GF-D8 (cell line): Measurements from ENCODE around the gene BNC2.

Experiments
- DNase-seq: peaks from one replicate; lab custom pipeline; 2025; lab: John Stamatoyannopoulos, UW

Gene BNC2

DNA sequence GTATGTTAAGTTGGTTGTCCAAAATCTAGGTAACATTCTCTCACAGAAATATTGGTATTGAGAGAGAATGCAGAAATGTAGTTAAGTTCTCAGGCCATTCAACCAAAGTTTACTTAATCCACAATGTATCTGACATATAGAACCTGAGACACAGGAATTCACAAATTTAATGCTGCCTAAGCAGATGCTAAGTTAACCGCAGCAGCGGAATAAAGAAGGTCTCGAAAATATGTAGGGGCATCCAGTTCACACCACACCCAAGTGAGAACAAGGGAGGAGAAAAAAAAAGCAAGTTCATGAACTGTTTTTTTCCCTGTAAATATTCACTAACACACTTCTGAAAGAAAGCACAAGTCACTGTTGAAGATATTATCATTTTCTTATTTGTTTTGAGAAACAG is 194.0 kb downstream of the BNC2 start:
- no peak for DNase-seq

DNA sequence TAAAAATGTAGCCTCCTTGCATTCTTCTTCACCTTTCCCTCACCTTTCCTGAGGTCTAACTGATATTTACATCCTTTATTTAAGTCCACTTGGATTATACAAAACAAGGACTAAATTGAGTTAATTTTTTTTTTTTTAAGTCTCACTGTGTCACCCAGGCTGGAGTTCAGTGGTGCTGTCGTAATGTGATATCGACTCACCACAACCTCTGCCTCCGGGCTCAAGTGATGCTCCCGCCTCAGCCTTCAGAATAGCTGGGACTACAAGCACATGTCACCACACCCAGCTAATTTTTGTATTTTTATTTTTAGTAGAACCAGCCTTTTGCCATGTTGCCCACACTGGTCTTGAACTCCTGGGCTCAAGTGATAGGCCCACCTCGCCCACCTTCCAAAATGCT is 195.3 kb downstream of the BNC2 start:
- DNase-seq: no peak

- no peak for DNase-seq
Measured at GRCh38 chr9:16673171-16673570, 197.3 kb downstream of the BNC2 start.

DNA sequence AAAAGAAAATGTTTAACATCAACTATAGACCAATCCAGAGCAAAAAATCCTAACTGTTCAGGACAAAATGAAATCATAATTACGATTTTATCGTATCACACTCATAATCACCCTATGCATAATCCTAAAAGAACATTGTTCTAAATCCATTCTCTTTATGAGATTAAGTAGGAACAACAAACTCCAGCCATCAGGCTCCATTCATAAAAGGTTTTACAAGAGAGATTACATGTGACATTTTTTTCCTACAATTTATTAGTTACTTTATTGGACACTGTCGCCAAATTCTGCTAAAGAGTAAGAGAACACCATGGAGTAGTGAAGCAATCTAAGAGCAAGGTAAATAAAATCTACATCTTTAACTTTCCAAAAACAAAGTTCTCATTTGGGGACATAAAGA is 198.0 kb downstream of the BNC2 start:
- no peak for DNase-seq

GRCh38 chr9:16671591-16672137 is 198.8 kb downstream of the BNC2 start:
- no peak for DNase-seq

DNA sequence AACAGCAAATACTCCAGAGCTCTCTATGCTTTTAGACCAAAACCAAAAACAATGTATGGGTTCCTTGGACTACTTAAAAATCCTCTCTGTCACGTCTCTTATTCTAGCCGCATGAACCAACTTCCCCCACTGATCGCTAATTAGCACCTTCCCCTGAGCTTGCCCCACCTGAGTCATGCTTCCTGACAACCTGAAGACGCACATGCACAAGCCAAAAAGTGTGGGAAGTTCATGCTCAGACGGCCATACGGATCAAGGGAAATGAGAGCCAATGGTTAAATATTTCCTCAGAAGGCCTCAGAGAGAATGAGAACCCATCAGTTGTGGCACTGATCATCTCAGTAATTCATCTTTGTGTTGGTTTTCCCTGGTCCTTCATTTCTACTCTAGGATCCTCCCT is 199.7 kb downstream of the BNC2 start:
- no peak for DNase-seq

- DNase-seq: no peak
Measured at GRCh38 chr9:16668734-16669295, 201.7 kb downstream of the BNC2 start.

- DNase-seq: no peak
Measured at GRCh38 chr9:16664211-16664610, 206.3 kb downstream of the BNC2 start.

DNA sequence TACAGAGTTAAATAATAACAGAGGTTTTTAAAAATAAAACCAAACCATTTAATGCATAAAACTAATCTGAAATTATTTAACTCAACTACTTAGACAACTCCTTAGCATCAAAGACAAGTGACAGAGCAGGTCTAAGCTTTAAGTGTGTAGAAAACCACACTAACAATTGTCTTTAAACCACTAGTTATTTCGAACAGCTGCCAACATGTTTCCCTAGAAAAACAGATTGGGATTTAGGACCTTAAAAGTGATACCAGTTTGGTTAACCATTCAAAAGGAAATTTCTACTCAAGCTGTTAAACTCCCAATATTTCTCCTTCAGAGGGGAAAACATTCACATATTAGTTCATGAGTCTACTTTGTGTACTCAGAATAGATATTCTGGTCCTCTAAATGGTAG is 208.7 kb downstream of the BNC2 start:
- no peak for DNase-seq

- no peak for DNase-seq
Measured at GRCh38 chr9:16659096-16659495, 211.4 kb downstream of the BNC2 start.

- DNase-seq: no peak
Measured at GRCh38 chr9:16656432-16657169, 213.9 kb downstream of the BNC2 start.

GRCh38 chr9:16654596-16655126 is 215.8 kb downstream of the BNC2 start:
- DNase-seq: no peak

DNA sequence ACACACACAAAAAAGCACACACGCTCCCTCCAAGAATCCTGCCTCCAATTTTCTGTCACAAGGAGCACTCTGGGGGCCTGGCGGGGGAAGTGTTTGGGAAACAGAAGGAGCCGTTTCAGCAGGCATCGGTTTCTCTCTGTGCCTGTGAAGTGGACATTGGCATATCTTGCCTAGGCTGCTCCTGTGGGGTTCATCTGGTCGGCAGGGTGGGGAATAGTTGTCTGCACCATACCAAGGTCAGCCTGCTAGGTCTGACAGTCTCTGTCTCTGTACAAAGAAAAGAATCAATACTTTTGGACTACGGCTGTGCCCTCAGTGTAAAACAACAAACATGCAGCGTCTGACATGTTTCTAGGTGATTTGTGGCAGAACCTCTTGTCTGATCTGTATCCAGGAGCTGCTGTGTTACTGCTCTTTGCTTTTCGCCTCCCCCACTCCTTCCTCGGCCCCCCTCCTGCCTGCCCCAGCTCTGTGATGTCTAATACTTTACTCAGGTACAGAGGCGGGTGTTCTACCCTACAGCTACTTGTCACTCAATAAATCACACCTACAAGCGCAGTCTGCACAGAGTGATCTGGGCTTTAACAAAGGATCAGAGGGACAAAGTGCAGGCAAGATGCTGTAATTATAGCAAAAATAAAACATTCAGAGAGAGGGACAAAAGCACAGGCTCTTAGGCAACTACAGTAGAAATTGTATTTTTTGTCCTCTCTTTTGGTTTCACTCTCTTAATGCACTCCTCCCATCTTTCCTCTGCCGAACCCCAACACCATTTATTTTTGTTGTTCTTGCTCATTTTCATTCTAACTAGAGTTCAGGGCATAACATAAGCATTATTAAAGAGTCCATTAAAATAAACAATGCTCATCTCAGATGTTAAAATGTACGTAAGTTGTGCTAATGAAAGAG is 216.7 kb downstream of the BNC2 start:
- DNase-seq: no peak

- DNase-seq: no peak
Measured at GRCh38 chr9:16652582-16652981, 217.9 kb downstream of the BNC2 start.

GRCh38 chr9:16651446-16651964 is 219.0 kb downstream of the BNC2 start:
- DNase-seq: no peak

DNA sequence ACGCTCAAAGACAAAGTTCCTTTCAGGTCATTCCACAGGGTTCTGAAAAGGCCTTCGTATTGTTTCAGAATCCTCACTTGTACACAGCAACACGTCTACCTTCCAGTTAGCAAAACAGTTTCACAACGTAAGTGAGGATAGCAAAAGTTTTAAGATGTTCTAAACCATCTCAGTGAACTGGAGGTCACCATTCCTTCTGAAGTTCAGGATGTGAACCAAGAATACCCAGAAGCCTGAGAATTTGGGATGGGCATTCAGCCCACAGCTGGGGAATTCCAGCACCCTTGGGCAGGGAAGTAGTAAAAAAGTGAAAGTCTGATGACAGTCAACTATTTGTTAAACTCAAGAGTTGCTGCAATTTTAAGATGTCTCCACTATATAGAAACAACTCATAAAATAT is 224.5 kb downstream of the BNC2 start:
- no peak for DNase-seq

DNA sequence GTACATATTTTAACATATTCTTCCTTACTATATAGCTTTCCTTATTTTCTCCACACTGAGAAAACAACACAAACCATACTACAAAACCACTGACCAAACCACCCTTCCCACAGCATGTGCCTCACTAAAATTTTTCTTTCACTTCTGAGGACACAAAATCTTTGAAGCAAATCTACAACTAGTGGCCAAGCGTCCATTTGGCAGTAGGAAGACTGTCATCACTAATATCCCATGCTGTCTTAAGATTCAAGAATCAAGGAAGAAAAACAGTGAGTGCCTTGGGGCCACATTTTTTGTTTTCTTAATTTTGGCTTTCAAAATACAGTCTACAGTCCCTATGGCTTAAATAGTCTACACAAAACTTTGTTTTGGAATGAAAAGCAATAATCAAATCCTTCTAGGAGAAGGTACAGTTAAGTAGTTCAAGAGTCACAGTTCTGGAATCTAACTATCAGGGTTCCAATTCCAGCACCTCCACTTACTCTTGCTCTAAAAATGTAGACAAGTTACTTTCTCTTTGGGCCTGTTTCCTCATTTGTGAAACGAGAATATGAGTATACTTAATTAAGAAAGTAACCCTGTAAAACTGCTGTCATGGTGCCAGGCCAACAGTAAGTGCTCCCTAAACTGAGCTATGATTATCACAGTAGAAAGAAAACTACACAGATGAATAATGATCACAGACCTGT is 227.9 kb downstream of the BNC2 start:
- no peak for DNase-seq

DNA sequence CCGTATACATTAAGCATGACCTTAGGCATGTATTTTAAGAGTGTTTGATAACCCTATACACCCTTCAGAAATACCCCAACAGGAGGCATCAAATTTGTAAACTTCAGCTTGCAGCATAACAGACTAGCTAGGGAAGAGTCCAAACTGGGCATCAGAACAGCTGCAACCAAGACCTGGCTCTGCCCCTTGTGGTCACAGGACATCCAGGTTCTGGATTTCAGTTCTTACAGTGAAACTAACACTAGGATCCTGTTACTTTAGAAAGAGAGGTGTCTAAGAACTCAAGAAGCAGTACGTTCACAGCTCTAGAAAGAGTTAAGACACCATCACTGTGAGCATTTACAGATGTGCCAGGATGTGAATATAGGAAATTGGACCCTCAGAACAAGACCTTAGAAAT is 229.8 kb downstream of the BNC2 start:
- DNase-seq: no peak

- no peak for DNase-seq
Measured at GRCh38 chr9:16639644-16640043, 230.8 kb downstream of the BNC2 start.

DNA sequence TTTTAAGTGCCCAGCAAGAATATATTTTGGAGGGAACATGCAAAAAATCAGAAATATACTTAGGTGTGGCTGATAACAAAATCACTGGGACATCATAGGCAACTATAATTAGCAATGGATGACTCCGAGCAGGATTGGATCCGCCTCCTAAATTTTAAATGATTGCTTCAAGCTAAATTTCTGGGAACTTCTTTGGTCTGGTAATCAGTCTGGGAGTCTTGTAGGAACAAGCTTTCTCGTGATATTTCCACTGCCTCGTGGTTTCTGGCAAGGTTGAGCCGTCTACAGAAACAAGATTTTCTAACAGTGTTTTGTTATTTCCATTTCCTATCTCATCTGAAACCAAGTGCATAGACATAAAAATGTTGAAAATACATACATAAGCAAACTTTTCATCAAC is 232.6 kb downstream of the BNC2 start:
- no peak for DNase-seq

GRCh38 chr9:16637218-16637617 is 233.3 kb downstream of the BNC2 start:
- DNase-seq: no peak

GRCh38 chr9:16633794-16634193 is 236.7 kb downstream of the BNC2 start:
- DNase-seq: no peak
